ENCODE results near the gene FAM3D.
A peak's percentile ranks its signal among the peaks of the same experiment; 100 is the strongest.

The FAM3D gene

GRCh38 chr3:58585994-58586393 is 80.6 kb downstream of the FAM3D start:
- no peak for TF ChIP-seq CTCF (IDR thresholded peaks at IDR 0.05; ENCODE audit: low read depth, low read length, missing control alignments)
- H3K4me3 ChIP-seq (ENCODE audit: low read depth, low read length): no peak overlapping the region
- no peak for DNase-seq (ENCODE audit: low read depth)
- in situ Hi-C loops (cut with HindIII; ENCODE audit: low sequenced_read_pairs): no loop called here

- peak overlapping the region; percentile 48 for H3K4me3 ChIP-seq (ENCODE audit: low read depth, low read length)
- in situ Hi-C loops (cut with HindIII; ENCODE audit: low sequenced_read_pairs): no loop called here
- no peak for DNase-seq (ENCODE audit: low read depth)
- TF ChIP-seq CTCF (IDR thresholded peaks at IDR 0.05; ENCODE audit: low read depth, low read length, missing control alignments): peak; percentile 89
Observed at GRCh38 chr3:58585005-58585786, 81.4 kb downstream of the FAM3D start.

GRCh38 chr3:58584690-58585004 is 81.9 kb downstream of the FAM3D start:
- DNase-seq (ENCODE audit: low read depth): no peak
- peak overlapping the region; percentile 48 for H3K4me3 ChIP-seq (ENCODE audit: low read depth, low read length)
- in situ Hi-C loops (cut with HindIII; ENCODE audit: low sequenced_read_pairs): no loop called here
- TF ChIP-seq CTCF (IDR thresholded peaks at IDR 0.05; ENCODE audit: low read depth, low read length, missing control alignments): no peak
